Type B pancreatic cell (in vitro differentiated cells): ENCODE results near the gene EXOC4. TPM values are rescaled to one million over a fixed set of nuclear protein-coding genes. Genes with fewer than 3 reads are reported as not detected.

Experiments used
- DNase-seq: peaks from one replicate; pipeline ENCODE4 v3.0.0; 2021; ENCODE audit warnings: mixed read lengths; ENCODE audit not compliant: unreplicated experiment; ENCODE audit errors: extremely low spot score
- H3K27ac Mint-ChIP-seq: 2 replicates; pipeline ENCODE4 v1.8.0; 2021; ENCODE audit warnings: mild to moderate bottlenecking, mixed read lengths
- H3K27me3 Mint-ChIP-seq: 2 replicates; pipeline ENCODE4 v1.8.0; 2021; ENCODE audit warnings: mixed read lengths
- H3K36me3 Mint-ChIP-seq: 2 replicates; pipeline ENCODE4 v1.8.0; 2021; ENCODE audit warnings: mixed read lengths
- H3K4me1 Mint-ChIP-seq: one replicate; pipeline ENCODE4 v1.8.0; 2021; ENCODE audit warnings: mixed read lengths; ENCODE audit not compliant: unreplicated experiment
- H3K4me3 Mint-ChIP-seq: 2 replicates; pipeline ENCODE4 v1.8.0; 2021; ENCODE audit warnings: mild to moderate bottlenecking, mixed read lengths
- H3K9me3 Mint-ChIP-seq: 2 replicates; pipeline ENCODE4 v1.8.0; 2021; ENCODE audit warnings: mixed read lengths
- total RNA-seq: library from RNA; stranded (reverse); gene quantifications from 2 replicates; pipeline ENCODE4 v1.2.1, GENCODE V29; 2021; ENCODE audit warnings: low replicate concordance
- TF ChIP-seq, protein P1 (sequence below): fragments of 200-600 bp; sonication (generic); conservative IDR thresholded peaks from 2 replicates; pipeline ENCODE4 v1.5.0; 2021; ENCODE audit warnings: antibody characterized with exemption, mild to moderate bottlenecking

The EXOC4 gene
- total RNA-seq, 1 donor from 2014 or later, result 95.5 TPM

DNA sequence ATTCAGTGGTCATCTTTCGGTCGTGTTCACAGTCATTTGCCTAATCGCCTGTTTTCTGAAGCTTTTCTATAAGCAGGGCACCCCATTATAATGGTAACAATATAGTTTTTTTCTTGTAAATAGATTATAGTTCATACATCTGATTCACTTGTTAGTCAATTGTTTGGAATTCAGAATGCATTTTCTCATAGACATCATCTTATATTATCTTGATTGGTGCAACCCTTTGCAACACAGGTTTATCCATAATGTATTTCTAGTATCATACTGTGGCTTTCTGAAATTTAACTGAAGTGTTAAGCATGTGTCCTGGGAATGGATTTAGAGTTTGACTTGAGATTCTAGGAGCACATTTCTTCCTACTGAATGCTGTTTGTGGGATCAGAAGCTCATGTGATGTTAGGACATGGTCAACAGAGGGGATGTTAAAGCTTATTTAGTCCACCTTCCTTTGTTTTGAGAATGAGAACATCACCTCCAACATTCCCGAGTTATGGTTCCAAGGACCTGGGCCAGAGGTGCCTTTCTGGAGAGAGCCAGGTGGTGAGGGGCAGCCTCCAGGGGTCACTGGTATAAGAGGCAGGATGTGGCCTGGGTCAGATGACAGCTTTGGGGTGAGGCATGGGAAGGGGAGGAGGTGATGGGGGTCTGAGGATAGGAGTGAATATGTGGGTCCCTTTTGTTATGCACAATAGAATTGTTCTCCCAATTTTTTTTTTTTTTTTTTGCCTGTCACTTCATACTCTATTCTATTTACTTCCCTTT is 415.6 kb downstream of the EXOC4 start:
- Mint-ChIP-seq H3K27ac (no peak overlapping the region), H3K4me3 (no peak overlapping the region), H3K9me3 (no peaks in the 10 kb centered on the region), H3K4me1 (peaks cover 9% of the 10 kb centered on the region), H3K36me3 (peaks cover 10% of the 10 kb centered on the region), H3K27me3 (no peaks in the 10 kb centered on the region)
- TF ChIP-seq, protein P1, sequence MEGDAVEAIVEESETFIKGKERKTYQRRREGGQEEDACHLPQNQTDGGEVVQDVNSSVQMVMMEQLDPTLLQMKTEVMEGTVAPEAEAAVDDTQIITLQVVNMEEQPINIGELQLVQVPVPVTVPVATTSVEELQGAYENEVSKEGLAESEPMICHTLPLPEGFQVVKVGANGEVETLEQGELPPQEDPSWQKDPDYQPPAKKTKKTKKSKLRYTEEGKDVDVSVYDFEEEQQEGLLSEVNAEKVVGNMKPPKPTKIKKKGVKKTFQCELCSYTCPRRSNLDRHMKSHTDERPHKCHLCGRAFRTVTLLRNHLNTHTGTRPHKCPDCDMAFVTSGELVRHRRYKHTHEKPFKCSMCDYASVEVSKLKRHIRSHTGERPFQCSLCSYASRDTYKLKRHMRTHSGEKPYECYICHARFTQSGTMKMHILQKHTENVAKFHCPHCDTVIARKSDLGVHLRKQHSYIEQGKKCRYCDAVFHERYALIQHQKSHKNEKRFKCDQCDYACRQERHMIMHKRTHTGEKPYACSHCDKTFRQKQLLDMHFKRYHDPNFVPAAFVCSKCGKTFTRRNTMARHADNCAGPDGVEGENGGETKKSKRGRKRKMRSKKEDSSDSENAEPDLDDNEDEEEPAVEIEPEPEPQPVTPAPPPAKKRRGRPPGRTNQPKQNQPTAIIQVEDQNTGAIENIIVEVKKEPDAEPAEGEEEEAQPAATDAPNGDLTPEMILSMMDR, result no peak
- no peak for DNase-seq

DNA sequence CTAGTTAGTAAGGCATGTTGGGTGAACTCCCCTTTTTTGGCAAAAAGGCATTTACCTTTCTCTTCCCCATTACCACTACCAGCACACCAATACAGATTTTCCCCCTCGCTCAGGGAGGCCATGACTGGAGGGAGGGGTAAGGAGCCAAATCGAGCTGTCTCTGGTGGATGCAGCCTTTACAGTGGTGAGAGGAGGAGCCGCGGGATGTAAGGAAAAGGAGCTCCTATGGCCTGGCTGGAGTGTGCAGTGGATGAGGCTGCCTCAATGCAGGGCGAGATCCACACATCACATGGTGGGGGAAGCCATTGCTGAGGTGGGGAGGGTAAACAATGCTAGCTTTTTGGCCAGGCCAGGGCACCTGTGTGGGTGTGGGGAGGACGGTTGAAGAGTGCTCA is 416.2 kb downstream of the EXOC4 start:
- TF ChIP-seq, protein P1, result no peak
- H3K36me3 Mint-ChIP-seq, result peaks cover 4% of the 10 kb centered on the region
- no peak overlapping the region for H3K4me3 Mint-ChIP-seq
- no peaks in the 10 kb centered on the region for H3K27me3 Mint-ChIP-seq
- no peaks in the 10 kb centered on the region for H3K9me3 Mint-ChIP-seq
- DNase-seq, result no peak
- peaks cover 9% of the 10 kb centered on the region for H3K4me1 Mint-ChIP-seq
- H3K27ac Mint-ChIP-seq, result no peak overlapping the region

DNA sequence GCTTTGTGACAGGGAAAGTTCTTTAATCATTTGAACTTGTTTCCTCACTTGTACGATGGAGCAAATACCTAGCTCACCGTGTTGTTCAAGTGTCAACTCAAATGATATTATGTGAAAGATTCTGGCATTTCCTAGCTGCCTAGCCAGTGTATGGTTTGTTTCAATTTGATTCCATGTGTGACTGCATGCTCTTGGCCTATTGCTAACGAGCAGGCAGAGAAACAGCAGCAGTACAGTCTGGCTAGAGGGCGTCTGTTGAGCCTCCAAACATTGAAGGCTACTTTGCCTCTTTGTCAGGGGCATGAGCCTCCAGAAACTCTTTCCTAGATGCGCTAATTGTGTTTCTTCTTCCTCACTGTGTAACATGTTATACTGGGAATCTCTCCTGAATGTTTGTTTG is 417.4 kb downstream of the EXOC4 start:
- H3K27me3 Mint-ChIP-seq, result no peaks in the 10 kb centered on the region
- peaks cover 9% of the 10 kb centered on the region for H3K4me1 Mint-ChIP-seq
- DNase-seq, result no peak
- peaks cover 3% of the 10 kb centered on the region for H3K36me3 Mint-ChIP-seq
- no peak overlapping the region for H3K27ac Mint-ChIP-seq
- no peak overlapping the region for H3K4me3 Mint-ChIP-seq
- TF ChIP-seq, protein P1, result no peak
- H3K9me3 Mint-ChIP-seq, result no peaks in the 10 kb centered on the region

DNA sequence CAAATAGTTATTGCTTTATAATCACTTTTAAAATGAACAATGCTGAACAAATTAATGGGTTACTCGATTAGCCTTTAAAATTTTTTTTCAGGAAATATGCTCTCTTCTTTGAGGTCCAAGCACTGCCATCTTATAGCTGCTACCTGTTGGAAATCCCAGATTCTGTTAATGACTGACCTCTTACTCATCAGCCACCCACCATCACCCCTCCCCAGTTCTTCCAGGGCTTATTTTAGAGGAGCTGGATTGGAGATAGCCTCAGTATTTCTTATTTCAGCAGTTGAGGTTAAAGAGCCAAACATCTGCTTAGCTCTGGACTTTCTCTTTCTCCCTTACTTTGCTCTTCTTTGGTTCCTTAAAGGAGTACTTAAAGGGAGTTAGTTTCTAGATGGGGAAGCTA is 420.0 kb downstream of the EXOC4 start:
- no peak for DNase-seq
- no peaks in the 10 kb centered on the region for H3K9me3 Mint-ChIP-seq
- H3K4me3 Mint-ChIP-seq, result no peak overlapping the region
- H3K36me3 Mint-ChIP-seq, result no peaks in the 10 kb centered on the region
- no peaks in the 10 kb centered on the region for H3K4me1 Mint-ChIP-seq
- TF ChIP-seq, protein P1, result no peak
- H3K27me3 Mint-ChIP-seq, result no peaks in the 10 kb centered on the region
- H3K27ac Mint-ChIP-seq, result no peak overlapping the region

DNA sequence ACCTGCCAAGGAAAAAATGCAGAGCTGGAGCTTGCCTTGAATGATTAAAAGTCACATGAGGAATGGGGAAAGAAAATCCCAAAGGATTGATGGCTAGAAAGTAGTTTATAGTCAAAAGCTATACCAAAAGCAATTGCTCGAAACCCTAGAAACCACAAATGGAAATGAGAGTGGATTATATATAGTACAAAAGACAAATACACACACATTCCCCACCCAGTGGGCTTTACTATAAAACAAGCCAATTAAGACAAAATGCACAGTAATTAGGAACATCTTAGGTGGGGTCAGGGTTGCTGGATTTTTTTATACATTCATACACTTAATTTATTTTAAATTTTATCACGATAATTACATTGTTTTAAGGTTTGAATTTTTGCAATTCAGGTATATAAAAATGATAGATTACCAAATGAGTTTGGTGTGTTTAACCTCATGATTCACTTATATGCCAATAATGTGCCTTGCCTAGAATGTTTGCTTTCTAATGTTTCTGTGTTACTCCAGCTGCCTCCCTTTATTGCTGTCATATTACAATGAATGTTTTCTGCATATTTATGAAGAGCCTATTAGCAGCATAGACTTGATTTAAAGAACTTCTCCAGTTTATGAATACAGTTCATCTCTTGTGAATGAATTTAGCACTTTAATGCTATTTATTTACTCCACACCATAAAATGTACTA is 421.3 kb downstream of the EXOC4 start:
- Mint-ChIP-seq H3K27ac (no peak overlapping the region), H3K27me3 (no peaks in the 10 kb centered on the region), H3K9me3 (no peaks in the 10 kb centered on the region), H3K4me1 (no peaks in the 10 kb centered on the region), H3K4me3 (no peak overlapping the region), H3K36me3 (no peaks in the 10 kb centered on the region)
- TF ChIP-seq, protein P1, result no peak
- no peak for DNase-seq
